Caco-2 (cell line): ENCODE results near the gene FANCI. TPM values are rescaled to one million over a fixed set of nuclear protein-coding genes. Genes with fewer than 3 reads are reported as not detected.

Experiments
- BruUV-seq: library from RNA; stranded (reverse); fragments of 400-500 nt; replicated peaks from 2 replicates; lab custom pipeline; 2021; lab: Mats Ljungman, UMichigan
- CTCF ChIA-PET: fragments of 300-600 bp; sonication (Branson Sonifier 250); formaldehyde crosslinking; loops from one replicate; lab custom pipeline; 2022; ENCODE audit warnings: antibody characterized with exemption; lab: Charles Lee
- POLR2A ChIA-PET: fragments of 300-600 bp; sonication (Branson Sonifier 250); formaldehyde crosslinking; loops from one replicate; lab custom pipeline; 2022; ENCODE audit warnings: antibody characterized with exemption; lab: Charles Lee
- DNase-seq, 2 experiments: peaks; one replicate each; pipeline versions ENCODE4 v3.0.0 to v3.0.0-alpha.2; 2020 to 2022
- H3K27me3 ChIP-seq: replicated peaks from 2 replicates; pipeline ENCODE4 v1.6.0; 2011; ENCODE audit warnings: low read length; ENCODE audit not compliant: control insufficient read depth, insufficient read depth
- H3K36me3 ChIP-seq: 2 replicates; pipeline ENCODE4 v1.5.1; 2011; ENCODE audit warnings: low read length; ENCODE audit not compliant: control insufficient read depth, insufficient read depth
- H3K4me1 ChIP-seq: fragments of 250-450 bp; sonication (Bioruptor Pico); 2 replicates; pipeline ENCODE4 v1.5.1; 2020; ENCODE audit warnings: mild to moderate bottlenecking
- H3K4me3 ChIP-seq: 2 replicates; pipeline ENCODE4 v1.5.1; 2011; ENCODE audit warnings: low read depth, mild to moderate bottlenecking, control low read depth, low read length
- H3K9me3 ChIP-seq: fragments of 250-450 bp; sonication (Bioruptor Pico); 2 replicates; pipeline ENCODE4 v1.5.1; 2020; ENCODE audit warnings: mild to moderate bottlenecking, moderate library complexity
- H3K27ac Mint-ChIP-seq: one replicate; pipeline ENCODE4 v1.8.0; 2022; ENCODE audit warnings: mixed read lengths; ENCODE audit not compliant: unreplicated experiment
- H3K27me3 Mint-ChIP-seq: one replicate; pipeline ENCODE4 v1.8.0; 2022; ENCODE audit warnings: mixed read lengths; ENCODE audit not compliant: insufficient read depth, unreplicated experiment
- H3K36me3 Mint-ChIP-seq: one replicate; pipeline ENCODE4 v1.8.0; 2022; ENCODE audit warnings: mild to moderate bottlenecking, mixed read lengths; ENCODE audit not compliant: insufficient read depth, unreplicated experiment
- H3K4me1 Mint-ChIP-seq: one replicate; pipeline ENCODE4 v1.8.0; 2022; ENCODE audit warnings: low read depth, mixed read lengths; ENCODE audit not compliant: unreplicated experiment
- H3K4me3 Mint-ChIP-seq: one replicate; pipeline ENCODE4 v1.8.0; 2022; ENCODE audit warnings: mild to moderate bottlenecking, moderate library complexity, mixed read lengths; ENCODE audit not compliant: unreplicated experiment
- H3K9me3 Mint-ChIP-seq: one replicate; pipeline ENCODE4 v1.8.0; 2022; ENCODE audit warnings: mixed read lengths; ENCODE audit not compliant: unreplicated experiment
- intact Hi-C: fragments of 100-400 bp; cut with micrococcal nuclease; formaldehyde crosslinking; loops from one replicate; pipeline ENCODE4 v1.10.0; 2022; ENCODE audit not compliant: unreplicated experiment
- total RNA-seq: library from RNA; stranded (reverse); gene quantifications from 2 replicates; pipeline ENCODE4 v1.2.3, GENCODE V29; 2022
- TF ChIP-seq, protein P1 (sequence below), 2 experiments: fragments of 200-600 bp in 1 of 2; IDR thresholded peaks; 1 replicate in 1 of 2; 2 replicates in 1 of 2; pipeline versions ENCODE4 v1.5.1 to v1.8.0; 2011 to 2022; ENCODE audit warnings: antibody characterized with exemption in 1 of 2, control low read depth in 1 of 2, inconsistent platforms in 1 of 2, low read depth in 1 of 2, low read length in 1 of 2, mild to moderate bottlenecking in 1 of 2, moderate library complexity in 1 of 2; ENCODE audit not compliant: insufficient read depth in 1 of 2, severe bottlenecking in 1 of 2, unreplicated experiment in 1 of 2

Gene FANCI
- total RNA-seq, 1 experiment from 2014 or later, result 94.2 TPM

DNA sequence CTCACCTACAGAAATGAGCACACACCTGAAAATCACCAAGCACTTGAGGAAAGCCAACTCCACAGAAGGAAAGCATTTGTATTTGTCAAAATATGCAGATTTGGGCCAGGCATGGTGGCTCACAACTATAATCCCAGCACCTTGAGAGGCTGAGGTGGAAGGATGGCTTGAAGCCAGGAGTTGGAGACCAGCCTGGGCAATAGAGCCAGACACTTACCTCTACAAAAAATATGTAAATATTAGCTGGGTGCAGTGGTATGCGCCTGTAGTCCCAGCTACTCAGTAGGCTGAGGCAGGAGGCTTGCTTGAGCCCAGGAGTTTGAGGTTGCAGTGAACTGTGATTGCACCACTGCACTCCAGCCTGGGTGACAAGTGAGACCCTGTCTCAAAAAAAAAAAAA, 34.7 kb upstream of the FANCI start:
- no TSS peak for BruUV-seq
- Mint-ChIP-seq H3K27me3 (no peaks in the 10 kb centered on the region), H3K36me3 (no peaks in the 10 kb centered on the region), H3K4me3 (no peak overlapping the region), H3K4me1 (no peaks in the 10 kb centered on the region), H3K9me3 (no peaks in the 10 kb centered on the region), H3K27ac (no peak overlapping the region)
- no peaks in the 10 kb centered on the region for H3K36me3 ChIP-seq
- DNase-seq, result no peak
- ChIA-PET POLR2A (no interaction called here), CTCF (interaction anchor here (0.7 kb wide), 2 partner anchors 93 to 331 kb away, joined by 4 to 6 read pairs; no protein-coding TSS in a partner anchor)
- H3K4me1 ChIP-seq, result peaks cover 6% of the 10 kb centered on the region; the same call in 1 of the 2 replicates
- no peak overlapping the region for H3K4me3 ChIP-seq
- H3K27me3 ChIP-seq, result no peaks in the 10 kb centered on the region
- TF ChIP-seq, protein P1, sequence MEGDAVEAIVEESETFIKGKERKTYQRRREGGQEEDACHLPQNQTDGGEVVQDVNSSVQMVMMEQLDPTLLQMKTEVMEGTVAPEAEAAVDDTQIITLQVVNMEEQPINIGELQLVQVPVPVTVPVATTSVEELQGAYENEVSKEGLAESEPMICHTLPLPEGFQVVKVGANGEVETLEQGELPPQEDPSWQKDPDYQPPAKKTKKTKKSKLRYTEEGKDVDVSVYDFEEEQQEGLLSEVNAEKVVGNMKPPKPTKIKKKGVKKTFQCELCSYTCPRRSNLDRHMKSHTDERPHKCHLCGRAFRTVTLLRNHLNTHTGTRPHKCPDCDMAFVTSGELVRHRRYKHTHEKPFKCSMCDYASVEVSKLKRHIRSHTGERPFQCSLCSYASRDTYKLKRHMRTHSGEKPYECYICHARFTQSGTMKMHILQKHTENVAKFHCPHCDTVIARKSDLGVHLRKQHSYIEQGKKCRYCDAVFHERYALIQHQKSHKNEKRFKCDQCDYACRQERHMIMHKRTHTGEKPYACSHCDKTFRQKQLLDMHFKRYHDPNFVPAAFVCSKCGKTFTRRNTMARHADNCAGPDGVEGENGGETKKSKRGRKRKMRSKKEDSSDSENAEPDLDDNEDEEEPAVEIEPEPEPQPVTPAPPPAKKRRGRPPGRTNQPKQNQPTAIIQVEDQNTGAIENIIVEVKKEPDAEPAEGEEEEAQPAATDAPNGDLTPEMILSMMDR (IDR thresholded peaks at IDR 0.05; ENCODE audit: insufficient read depth in 1 of 2, low read depth in 1 of 2, low read length in 1 of 2, severe bottlenecking in 1 of 2, unreplicated experiment in 1 of 2), result no peak
- no peaks in the 10 kb centered on the region for H3K9me3 ChIP-seq
- intact Hi-C loops, result no loop called here

DNA sequence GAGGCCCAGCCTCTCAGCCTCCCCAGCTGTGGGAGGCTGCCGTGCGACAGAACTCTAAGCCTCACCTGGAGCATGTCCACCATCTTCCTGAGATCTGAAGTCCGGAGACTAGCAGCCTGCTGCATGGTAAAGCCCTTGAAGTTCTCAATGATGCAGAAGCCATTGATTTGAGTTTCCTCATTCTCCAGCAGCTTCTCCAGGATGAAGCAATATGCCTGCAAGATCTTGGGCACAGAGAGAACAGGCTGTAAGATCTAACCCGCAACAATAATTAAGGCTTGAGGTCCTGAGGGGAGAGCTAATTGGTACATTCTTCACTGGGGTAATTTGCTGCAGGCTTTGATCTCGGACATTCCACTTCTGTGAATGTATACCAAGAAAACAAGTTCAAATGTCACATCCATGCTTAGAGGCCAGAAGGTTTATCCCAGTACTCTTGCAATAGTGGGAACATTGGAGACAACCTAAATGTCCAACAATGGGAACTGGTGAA, 32.1 kb upstream of the FANCI start:
- DNase-seq, result no peak
- Mint-ChIP-seq H3K9me3 (no peaks in the 10 kb centered on the region), H3K4me3 (no peak overlapping the region), H3K4me1 (no peaks in the 10 kb centered on the region), H3K36me3 (no peaks in the 10 kb centered on the region), H3K27me3 (no peaks in the 10 kb centered on the region), H3K27ac (no peak overlapping the region)
- Histone ChIP-seq H3K36me3 (no peaks in the 10 kb centered on the region), H3K4me1 (peaks cover 5% of the 10 kb centered on the region; the same call in 1 of the 2 replicates), H3K27me3 (no peaks in the 10 kb centered on the region), H3K4me3 (no peak overlapping the region), H3K9me3 (no peaks in the 10 kb centered on the region)
- BruUV-seq, result no TSS peak
- CTCF ChIA-PET, result no interaction called here
- TF ChIP-seq, protein P1 (IDR thresholded peaks at IDR 0.05; ENCODE audit: insufficient read depth in 1 of 2, low read depth in 1 of 2, low read length in 1 of 2, severe bottlenecking in 1 of 2, unreplicated experiment in 1 of 2), result no peak
- POLR2A ChIA-PET, result no interaction called here
- intact Hi-C loops, result no loop called here

DNA sequence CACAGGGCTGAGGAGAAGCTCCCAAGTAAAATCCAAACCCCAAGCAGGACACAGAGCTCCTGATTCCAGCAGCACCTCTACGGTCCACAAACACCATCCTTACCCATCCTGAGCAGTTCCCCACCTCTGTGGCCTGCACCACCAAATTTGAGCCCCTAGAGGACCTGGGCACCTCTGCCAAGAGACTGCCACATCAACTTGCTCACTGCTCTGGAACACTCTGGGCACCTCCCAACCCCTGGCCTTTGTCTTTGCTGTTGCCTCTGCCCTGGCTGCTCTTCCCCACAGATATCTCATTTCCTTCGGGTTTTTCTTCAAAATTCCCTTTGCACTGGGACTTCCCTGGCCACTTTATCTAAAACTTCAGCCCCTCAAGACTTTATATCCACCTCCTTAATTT, 28.2 kb upstream of the FANCI start:
- no peaks in the 10 kb centered on the region for H3K36me3 ChIP-seq
- no peaks in the 10 kb centered on the region for H3K9me3 Mint-ChIP-seq
- intact Hi-C loops, result no loop called here
- H3K4me1 ChIP-seq, result no peaks in the 10 kb centered on the region
- H3K4me3 ChIP-seq, result no peak overlapping the region
- no peaks in the 10 kb centered on the region for H3K9me3 ChIP-seq
- H3K4me1 Mint-ChIP-seq, result no peaks in the 10 kb centered on the region
- ChIA-PET POLR2A (interaction anchor here (0.6 kb wide), 1 partner anchor 297 kb away, joined by 3 read pairs; no protein-coding TSS in a partner anchor), CTCF (interaction anchor here (0.6 kb wide), 1 partner anchor 316 kb away, joined by 6 read pairs; no protein-coding TSS in a partner anchor)
- H3K4me3 Mint-ChIP-seq, result no peak overlapping the region
- no peak overlapping the region for H3K27ac Mint-ChIP-seq
- no peaks in the 10 kb centered on the region for H3K36me3 Mint-ChIP-seq
- TF ChIP-seq, protein P1 (IDR thresholded peaks at IDR 0.05; ENCODE audit: insufficient read depth in 1 of 2, low read depth in 1 of 2, low read length in 1 of 2, severe bottlenecking in 1 of 2, unreplicated experiment in 1 of 2), result no peak
- DNase-seq, result no peak
- no peaks in the 10 kb centered on the region for H3K27me3 ChIP-seq
- no TSS peak for BruUV-seq
- H3K27me3 Mint-ChIP-seq, result no peaks in the 10 kb centered on the region
